Stimulated activated naive CD4-positive, alpha-beta T cell (primary cell): ENCODE measurements around the gene RNF227.

ENCODE experiments used
- DNase-seq, 6 experiments: peaks; one replicate each; lab custom pipeline; 2025; lab: John Stamatoyannopoulos, UW

Gene RNF227

DNA sequence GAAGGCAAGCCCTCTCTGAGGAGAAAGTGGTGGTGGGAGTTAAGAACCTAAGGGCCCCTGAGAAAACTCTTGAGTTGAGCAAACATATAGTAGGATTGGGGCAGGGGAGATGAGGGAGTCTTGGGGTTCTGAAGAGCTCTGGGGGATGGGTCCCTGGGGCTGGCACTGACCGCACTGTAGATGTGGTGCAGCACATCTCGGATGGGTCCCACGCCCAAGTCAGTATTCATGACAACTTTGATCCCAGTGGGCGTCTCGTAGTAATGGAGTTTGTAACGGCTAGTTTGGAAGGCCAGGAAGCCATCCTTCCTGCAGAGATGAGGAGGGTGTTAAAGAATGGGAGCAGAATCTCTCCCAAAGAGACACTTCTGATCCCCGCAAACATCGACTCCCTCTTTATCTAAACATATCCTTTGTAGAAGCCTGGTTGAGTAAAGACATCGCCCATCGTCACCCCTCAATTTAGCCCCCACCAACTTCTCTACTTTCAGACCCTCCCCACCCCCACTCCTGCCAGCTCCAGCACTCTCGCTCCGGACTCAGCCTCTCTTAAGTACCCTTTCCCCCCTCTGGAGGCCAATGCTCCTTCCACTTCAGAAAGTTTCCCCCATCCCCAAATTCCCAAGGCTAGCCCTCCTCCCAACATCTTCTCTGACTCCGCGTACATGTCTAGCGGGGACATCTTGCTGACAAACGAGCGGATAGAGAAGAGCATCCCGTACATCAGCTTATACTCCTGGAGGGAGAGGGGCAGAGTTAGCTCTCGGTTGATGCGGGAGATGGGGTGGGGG is 14.9 kb upstream of the RNF227 start:
- DNase-seq = no peak

DNA sequence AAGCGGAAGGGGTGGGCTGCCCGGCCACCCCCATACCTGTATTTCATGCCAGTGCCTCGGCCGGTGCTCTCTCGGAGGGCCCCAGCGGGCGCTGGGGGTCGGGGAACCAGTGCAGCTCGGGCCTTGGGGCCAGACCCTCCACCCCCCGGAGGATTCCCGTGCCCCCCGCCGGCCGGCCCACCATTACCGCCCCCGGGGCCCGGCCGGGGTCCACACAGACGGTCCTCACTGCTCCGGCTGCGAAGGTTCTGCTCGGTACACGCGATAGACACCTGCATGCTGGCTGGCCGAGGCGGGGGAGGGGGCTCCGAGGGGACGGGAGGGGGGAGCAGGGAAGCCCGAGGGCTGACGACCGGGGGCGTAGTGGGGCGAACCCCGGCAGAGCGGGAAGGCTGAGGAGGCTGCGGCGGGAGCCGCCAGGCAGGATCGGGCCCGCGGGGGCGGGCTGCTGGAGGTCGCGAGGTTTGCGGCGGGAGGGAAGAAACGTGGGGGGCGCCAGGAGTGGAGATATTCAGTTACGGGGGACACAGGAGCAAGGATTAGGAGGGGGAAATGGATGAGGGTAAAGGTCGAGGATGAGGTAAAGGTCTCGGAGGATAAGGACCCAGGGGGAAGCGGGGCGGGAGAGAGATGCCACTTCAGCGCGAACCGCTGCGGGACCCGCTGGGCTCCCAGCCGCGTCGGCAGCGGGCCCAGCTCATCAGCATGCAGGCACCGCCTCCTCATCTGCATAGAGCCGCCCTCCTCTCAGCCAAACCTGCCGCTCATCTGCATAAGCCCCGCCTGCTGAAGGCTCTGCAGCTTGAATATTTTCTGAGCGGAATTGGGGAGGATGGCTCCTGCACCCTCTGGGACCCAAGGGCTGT is 13.3 kb upstream of the RNF227 start, which contains the start of gene KCNAB3:
Gene KCNAB3, minus strand, starts transcription at position 699 of the 866 bp plus-strand sequence. Its CDS starts 421 bp downstream, at position 278.
- peak in 5 of 6 experiments; percentile 10 to 33 (median 13) for DNase-seq

DNA sequence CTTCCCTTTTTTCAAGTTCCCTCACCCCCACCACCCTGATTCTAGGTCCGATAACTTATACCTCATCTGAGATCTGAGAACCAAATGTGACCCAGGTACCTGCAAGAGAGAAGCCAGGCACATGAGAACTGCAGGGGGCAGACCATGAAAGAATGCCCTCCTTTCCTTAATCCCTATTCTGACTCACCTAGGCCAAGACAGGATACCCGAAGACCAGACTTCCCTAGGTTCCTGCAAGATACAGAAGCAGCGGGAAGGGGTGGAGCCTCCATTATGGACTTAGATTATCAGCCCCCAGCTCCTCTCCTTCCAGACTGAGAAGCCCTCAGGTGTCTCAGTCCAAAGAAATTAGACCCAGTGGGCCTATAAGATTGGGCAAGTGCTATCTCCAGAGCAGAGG is 11.5 kb upstream of the RNF227 start:
- DNase-seq = no peak

DNA sequence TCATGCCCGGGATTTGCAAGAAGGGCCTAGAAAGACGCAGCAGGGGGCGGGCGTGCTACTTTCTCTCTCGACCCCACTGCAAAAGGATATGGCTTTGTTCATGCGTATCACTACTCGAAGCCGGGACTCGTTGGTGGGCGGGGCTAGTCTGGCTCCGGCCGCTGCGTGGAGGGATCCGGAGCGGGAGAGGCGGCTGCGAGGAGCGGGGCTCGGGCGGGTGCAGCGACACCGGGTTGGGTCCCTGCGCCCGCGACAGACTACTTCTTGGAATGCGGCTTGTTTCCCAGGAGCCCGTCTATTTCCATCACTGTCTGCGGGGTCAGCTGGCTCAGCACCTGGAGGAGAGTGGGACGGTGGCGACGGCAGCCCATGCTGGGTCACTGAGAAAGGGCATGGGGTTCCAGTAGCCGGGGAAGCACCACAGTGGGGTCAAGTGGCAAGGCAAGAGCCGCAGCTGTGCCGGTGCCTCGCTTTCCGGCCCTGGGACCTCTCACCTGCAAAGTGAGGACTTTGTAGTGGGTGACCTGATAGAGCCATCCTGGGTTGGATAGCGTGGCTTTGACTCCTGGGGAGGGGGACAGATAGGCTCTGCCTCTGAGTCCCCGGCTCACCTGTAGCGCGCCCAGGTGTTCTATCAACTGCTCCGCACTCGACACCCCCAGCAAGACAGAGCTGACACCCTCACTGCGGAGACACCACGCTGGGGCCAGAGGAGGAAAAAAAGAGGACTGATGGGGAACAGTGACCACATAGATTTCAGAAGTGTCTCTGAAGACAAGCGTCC is 6.9 kb upstream of the RNF227 start:
- DNase-seq = peak; percentile 72 to 86 (median 81)

DNA sequence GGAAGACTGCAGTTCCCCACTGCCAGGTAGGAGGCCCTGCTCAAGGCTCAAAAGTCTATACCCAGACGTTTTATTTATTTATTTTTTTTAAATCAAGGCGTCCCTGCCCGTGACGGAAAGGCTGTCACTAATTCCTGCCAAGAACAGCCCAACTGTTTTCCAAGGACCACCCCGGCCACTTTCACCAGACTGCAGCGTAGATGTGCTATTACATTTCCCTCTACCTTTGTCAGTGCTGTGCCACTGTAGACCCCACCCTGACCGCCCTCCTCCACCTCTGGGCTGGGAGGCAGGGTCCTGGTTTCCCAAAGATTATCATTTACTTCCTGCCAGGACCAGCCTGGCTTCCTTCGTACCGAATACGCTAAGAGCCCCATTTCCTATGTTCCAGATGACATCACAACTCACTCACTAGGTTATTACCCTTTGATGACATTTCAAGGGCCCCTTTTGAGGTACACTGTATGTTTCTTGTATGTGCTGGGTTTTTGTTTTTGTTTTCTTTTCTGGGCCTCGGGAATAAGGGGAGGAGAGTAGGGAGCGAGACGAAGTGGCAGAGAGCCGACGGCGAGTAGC is 6.3 kb upstream of the RNF227 start:
- DNase-seq = no peak

DNA sequence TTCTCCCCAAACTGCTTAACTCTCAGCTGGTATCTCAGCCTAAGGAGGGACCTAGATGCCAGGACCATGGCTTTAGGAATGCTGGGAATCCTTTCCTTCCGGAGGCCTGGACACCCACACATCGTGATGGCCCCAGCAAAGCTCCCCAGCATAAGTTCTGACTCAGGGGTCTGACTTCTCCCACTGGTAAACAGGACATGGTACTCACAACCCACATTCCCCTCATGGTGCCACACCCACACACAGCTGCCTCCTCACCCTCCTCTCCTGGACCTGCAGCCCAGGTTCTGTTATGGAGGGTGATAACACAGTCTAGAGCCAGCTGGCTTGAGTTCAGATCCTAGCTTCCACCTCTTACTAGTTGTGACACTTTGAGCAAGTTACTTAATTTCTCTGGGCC is 719 bp upstream of the RNF227 start:
- DNase-seq = peak in 1 of 6 experiments; percentile 34

DNA sequence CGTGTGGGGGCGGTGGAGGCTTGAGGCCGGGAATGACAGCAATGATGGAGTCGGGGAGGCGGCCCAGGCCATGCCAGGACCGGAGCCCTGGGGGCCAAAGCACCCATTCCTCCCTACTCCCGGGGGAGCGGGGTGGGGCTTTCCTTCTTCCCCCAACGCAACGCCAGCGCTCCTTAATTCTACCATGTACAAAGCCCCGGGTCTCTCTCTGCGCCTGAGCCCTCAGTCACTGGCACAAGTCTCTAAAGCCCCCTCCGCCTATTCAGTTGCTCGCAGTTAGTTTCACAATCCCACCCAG is 245 bp upstream of the RNF227 start:
- no peak for DNase-seq

DNA sequence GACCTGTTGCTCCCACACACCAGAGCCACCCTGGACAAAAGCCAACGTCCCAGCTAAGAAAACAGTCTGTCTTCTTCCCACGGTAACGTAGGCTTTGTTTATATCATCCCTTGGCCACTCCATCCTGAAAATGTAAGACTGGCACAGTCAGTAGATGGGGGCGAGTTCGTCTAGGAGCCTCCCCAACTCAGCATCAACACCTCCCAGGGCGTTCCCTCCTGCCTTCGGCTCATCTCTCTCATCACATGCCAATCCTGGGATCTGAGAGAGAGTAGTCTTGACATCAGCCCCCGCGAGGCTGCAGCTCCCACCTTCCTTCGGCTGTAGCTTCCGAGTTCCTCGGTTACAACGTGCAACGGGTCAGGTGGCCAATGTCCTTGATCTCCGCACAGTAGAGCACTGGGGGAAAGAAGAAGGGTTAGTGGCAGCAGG is 894 bp downstream of the RNF227 start:
- DNase-seq = no peak

DNA sequence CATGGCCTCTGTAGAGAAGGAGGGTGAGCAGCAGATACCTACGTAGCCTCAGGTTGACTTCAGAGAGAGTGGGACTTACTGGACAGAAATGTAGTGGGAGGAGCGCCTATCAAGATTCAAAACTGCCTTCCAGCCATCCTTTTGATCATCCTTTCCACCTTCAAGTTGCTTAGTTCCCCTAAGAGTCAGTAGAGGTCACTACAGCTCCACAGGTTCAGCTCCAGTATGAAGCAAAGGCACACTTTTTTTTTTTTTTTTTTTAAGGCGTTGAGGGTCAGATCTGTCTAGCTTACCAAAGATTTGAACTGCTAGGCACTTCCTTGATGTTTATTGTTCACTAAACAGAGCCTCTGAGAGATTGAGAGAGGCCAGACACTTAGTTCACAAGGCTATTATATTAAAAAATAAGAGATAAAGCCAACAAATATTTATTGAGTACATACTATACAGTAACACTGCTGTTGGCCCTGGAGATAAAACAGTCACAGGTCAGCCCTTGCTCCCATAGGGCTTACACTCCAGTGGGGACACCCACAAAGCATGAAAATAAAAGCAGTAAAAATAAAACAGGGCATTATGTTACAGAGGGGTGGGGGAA is 3.1 kb downstream of the RNF227 start:
- peak in 5 of 6 experiments; percentile 23 to 70 (median 63) for DNase-seq

DNA sequence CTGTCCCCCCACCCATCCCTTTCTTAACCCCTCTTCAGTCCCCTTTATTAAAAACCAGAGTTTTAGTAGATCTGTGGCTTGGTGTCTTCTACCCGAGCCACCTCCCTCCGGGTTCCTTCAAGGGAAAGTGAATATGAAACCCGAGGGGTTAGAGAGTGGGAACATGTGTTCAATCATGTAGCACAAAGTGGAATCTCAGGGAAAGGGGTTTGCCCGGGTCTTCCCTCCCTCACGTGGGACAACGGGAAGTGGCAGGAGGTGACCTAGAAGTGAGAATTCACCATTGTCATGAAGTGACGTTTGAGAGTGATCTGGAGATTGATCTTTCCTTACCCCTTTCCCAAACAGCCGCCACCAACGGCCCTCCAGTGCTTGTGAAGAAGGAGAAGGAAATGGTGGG is 5.0 kb downstream of the RNF227 start:
- DNase-seq = no peak

DNA sequence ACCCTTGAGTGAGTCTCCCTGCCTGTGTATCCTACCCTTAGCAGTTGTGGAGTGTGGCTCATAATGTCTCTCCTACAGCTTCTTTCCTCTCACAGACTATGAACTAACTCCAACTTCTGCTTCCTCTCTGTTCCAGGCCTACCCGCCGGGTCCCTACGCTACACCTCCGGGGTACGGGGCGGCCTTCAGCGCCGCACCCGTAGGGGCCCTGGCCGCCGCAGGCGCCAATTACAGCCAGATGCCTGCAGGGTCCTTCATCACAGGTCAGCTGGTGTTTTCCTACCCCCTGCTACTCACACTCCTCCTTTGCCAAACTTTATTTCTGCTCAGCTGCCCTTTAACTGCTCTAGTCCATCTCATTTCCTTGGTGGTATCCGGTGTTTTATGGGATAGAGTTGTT is 5.4 kb downstream of the RNF227 start:
- no peak for DNase-seq

DNA sequence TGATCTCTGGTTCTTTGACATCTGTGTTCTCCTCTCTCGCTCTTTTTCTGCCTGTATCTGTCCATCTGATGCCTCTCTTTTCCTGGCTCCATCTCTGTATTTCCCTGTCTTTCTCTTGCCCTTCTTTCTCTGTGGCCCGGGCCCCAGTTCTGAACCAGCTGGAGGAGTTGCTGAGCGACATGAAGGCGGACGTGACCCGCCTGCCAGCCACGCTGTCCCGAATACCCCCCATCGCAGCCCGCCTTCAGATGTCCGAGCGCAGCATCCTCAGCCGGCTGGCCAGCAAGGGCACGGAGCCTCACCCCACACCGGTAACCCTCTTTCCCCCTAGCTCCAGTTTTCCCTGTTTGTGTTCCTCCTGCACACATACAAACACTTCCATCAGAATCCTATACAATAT is 5.8 kb downstream of the RNF227 start:
- DNase-seq = no peak

DNA sequence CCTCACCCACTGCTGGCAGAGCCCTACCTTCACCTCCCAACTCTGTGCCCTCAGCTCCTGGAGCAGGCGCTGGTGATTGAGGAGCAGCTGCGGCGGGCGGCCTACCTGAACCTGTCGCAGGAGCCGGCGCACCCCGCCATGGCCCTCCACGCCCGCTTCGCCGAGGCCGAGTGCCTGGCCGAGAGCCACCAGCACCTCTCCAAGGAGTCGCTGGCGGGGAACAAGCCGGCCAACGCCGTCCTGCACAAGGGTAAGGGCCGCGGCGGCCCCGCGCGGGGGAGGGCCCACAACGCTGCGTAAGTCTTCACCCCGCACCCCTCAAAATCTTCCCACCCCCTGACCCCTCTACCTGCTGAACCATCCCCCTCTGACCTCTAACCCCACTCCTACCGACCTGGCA is 7.0 kb downstream of the RNF227 start:
- DNase-seq = no peak

DNA sequence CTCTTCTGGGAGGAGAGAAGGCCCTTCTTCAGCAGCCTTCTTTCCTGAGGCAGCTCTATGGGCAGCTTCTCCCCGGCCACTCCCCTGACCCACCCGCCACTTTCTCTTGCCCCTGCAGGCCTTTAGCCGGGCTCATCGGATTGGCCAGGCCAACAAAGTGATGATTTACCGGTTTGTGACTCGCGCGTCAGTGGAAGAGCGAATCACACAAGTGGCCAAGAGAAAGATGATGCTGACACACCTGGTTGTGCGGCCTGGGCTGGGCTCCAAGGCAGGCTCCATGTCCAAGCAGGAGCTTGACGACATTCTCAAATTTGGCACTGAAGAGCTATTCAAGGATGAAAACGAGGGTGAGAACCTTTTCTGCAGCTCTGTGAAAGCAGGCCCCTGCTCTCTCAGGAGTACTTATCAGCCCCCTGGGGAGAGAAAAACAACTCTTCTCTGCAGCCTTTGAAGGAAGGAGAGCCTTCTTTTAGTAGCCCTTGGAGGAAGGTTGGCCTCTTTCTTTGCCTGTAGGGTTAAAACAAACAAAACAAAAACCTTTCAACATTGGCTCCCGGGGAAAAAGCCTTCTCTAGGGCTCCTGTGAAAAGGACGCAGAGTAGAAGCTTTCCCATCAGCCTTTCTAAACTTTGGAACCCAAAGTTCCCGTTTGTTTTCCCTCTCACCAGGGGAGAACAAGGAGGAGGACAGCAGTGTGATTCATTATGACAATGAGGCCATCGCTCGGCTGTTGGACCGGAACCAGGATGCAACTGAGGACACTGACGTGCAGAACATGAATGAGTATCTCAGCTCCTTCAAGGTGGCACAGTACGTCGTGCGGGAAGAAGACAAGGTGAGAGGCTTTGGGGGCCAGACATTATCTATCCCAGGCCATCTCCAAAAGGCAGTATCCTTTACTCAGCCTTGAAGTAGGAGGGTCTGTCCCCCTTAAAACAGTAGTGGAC is 12.7 kb downstream of the RNF227 start:
- DNase-seq = no peak

DNA sequence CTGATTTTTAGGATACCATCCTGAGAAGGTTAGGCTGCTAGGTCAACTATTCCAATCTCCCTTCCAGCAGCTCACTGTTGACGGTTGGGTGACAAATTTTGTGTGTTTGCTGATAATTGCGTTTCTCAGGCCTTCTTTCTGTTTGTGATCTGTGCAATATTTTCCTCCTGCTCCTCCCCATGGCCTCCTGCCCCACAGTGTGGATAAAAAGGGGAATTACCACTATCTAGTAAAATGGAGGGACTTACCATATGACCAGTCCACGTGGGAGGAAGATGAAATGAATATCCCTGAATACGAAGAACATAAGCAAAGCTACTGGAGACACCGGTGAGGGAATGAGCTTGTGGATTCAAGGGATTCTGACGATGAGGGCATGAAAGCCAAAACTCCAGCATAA is 18.3 kb downstream of the RNF227 start:
- peak in 2 of 6 experiments; percentile 5 to 41 for DNase-seq

DNA sequence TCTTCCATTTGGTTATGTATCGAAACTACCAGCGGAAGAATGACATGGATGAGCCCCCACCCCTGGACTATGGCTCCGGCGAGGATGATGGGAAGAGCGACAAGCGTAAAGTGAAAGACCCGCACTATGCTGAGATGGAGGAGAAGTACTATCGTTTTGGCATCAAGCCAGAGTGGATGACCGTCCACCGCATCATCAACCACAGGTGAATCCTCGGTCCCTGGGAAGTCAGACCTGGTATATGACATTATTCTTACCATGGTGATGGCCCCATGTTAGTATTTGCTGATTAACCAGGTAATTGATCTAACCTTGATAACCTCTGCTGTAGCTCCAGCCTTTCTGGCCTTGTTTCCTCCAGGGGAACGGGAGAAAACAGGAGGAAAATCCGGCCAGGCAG is 19.0 kb downstream of the RNF227 start:
- DNase-seq = no peak

DNA sequence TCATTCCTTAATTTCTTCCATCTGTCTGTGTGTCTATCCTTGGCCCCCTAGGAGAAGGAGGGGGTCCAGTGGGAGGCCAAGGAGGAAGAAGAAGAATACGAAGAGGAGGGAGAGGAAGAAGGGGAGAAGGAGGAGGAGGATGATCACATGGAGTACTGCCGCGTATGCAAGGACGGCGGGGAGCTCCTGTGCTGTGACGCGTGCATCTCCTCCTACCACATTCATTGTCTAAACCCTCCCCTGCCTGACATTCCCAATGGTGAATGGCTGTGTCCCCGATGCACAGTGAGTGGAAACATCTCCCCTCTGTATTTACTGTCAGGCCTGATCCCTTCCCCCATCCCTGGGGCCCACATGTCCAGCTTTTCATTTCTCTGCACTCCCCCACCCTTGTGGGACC is 21.2 kb downstream of the RNF227 start:
- DNase-seq = no peak

DNA sequence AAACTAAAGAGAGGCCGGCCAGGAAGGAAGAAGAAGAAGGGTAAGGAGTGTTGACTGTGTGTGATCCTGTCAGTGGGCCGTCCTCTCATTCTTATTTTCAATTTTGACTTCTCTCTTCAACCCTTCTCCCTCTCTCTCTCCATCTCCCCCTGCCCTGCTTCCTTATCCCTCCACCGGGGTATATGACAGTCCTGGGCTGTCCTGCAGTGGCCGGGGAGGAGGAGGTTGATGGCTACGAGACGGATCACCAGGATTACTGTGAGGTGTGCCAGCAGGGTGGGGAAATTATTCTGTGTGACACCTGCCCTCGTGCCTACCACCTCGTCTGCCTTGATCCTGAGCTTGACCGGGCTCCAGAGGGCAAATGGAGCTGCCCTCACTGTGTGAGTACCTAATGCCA is 21.9 kb downstream of the RNF227 start:
- no peak for DNase-seq

DNA sequence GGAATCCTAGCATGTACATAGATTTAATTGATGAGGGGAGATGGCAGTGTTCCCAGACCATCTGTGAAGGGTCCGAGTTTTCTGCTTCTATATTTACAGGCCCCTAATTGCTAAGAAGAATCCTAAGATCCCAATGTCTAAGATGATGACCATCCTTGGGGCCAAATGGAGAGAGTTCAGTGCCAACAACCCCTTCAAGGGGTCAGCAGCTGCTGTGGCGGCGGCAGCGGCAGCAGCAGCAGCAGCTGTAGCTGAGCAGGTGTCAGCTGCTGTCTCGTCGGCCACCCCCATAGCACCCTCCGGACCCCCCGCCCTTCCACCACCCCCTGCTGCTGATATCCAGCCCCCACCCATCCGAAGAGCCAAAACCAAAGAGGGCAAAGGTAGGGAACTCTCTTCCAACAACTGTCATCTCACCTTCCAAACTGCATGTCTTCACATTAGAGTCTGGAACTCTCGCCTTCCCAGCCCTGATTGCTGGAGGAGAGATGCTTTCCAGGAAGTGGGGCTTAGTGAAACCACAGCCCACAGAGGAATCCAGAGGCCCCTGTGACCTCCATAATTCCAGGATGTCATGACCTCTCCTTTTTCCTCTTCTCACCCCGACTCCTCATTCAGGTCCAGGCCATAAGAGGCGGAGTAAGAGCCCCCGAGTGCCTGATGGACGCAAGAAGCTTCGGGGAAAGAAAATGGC is 22.8 kb downstream of the RNF227 start:
- DNase-seq = no peak
